ENCODE data around the gene ARID3A.

DNA sequence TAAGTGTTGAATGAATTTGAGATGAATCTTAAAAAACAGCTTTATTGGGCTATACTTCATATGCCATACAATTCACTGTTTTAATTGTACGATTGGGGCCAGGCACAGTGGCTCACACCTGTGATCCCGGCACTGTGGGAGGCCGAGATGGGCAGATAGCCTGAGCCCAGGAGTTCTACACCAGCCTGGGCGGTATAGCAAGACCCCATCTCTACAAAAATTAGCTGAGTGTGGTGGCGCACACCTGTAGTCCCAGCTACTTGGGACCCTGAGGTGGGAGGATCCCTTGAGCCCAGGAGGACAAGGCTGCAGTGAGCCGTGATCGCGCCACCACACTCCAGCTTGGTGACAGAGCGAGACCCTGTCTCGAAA is 10.3 kb downstream of the ARID3A start:
- TF ChIP-seq EP300 (IDR thresholded peaks at IDR 0.05) = no peak
- TF ChIP-seq, protein P1, sequence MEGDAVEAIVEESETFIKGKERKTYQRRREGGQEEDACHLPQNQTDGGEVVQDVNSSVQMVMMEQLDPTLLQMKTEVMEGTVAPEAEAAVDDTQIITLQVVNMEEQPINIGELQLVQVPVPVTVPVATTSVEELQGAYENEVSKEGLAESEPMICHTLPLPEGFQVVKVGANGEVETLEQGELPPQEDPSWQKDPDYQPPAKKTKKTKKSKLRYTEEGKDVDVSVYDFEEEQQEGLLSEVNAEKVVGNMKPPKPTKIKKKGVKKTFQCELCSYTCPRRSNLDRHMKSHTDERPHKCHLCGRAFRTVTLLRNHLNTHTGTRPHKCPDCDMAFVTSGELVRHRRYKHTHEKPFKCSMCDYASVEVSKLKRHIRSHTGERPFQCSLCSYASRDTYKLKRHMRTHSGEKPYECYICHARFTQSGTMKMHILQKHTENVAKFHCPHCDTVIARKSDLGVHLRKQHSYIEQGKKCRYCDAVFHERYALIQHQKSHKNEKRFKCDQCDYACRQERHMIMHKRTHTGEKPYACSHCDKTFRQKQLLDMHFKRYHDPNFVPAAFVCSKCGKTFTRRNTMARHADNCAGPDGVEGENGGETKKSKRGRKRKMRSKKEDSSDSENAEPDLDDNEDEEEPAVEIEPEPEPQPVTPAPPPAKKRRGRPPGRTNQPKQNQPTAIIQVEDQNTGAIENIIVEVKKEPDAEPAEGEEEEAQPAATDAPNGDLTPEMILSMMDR (IDR thresholded peaks at IDR 0.05) = no peak
- TF ChIP-seq POLR2A (IDR thresholded peaks at IDR 0.05) = no peak
